Endothelial cell of umbilical vein (primary cell): ENCODE data around the gene PROC. TPM values are rescaled to one million over a fixed set of nuclear protein-coding genes. Genes with fewer than 3 reads are reported as not detected.

Experiments
- Bru-seq: library from RNA; stranded (reverse); fragments of 400-500 nt; gene quantifications from one replicate; lab custom pipeline; 2021; lab: Mats Ljungman, UMichigan
- BruChase-seq, 2 experiments: library from RNA; stranded (reverse); fragments of 400-500 nt; gene quantifications; one replicate each; lab custom pipeline; 2021; lab: Mats Ljungman, UMichigan
- BruUV-seq: library from RNA; stranded (reverse); fragments of 400-500 nt; replicated peaks from 2 replicates; lab custom pipeline; 2021; lab: Mats Ljungman, UMichigan
- CTCF ChIA-PET: fragments of 300-600, 350-600 bp; sonication (Branson Sonifier 250); formaldehyde crosslinking; loops from one replicate; lab custom pipeline; 2021; ENCODE audit warnings: antibody characterized with exemption, inconsistent platforms; lab: Charles Lee
- POLR2A ChIA-PET: fragments of 300-600, 350-600 bp; sonication (Branson Sonifier 250); formaldehyde crosslinking; loops from one replicate; lab custom pipeline; 2021; ENCODE audit warnings: antibody characterized with exemption, inconsistent platforms; lab: Charles Lee
- DNase-seq: peaks from one replicate; pipeline ENCODE4 v3.0.0-alpha.2; 2011; ENCODE audit warnings: low read depth, low spot score
- FAIRE-seq: peaks from 2 replicates; lab custom pipeline; 2011; peaks lifted over from hg19 to GRCh38; lab: Jason Lieb, UNC
- H2AFZ ChIP-seq: 2 replicates; pipeline ENCODE4 v1.6.0; 2012; ENCODE audit warnings: low read depth, low read length, control low read depth, inconsistent platforms
- H3K27ac ChIP-seq: 2 replicates; pipeline ENCODE4 v1.5.1; 2011; ENCODE audit warnings: low read depth, mild to moderate bottlenecking, control low read depth, low read length, moderate library complexity; ENCODE audit not compliant: insufficient read depth
- H3K27me3 ChIP-seq, 2 experiments: 2 replicates each; pipeline versions ENCODE4 v1.6.0 to v1.6.1; 2011; ENCODE audit warnings: low read length in 2 of 2, mixed read lengths in 1 of 2; ENCODE audit not compliant: control insufficient read depth in 2 of 2, insufficient read depth in 2 of 2
- H3K36me3 ChIP-seq, 2 experiments: 2 replicates in 1 of 2; 3 replicates in 1 of 2; pipeline ENCODE4 v1.5.1; 2011; ENCODE audit warnings: low read length in 2 of 2, mild to moderate bottlenecking in 1 of 2, moderate library complexity in 1 of 2; ENCODE audit not compliant: control insufficient read depth in 2 of 2, insufficient read depth in 2 of 2; ENCODE audit errors: extremely low read depth in 1 of 2
- H3K4me1 ChIP-seq: 3 replicates; pipeline ENCODE4 v1.5.1; 2011; ENCODE audit warnings: mild to moderate bottlenecking, low read length; ENCODE audit not compliant: control insufficient read depth, insufficient read depth; ENCODE audit errors: extremely low read depth
- H3K4me2 ChIP-seq: 2 replicates; pipeline ENCODE4 v1.6.1; 2011; ENCODE audit warnings: low read length, control low read depth, mixed read lengths; ENCODE audit not compliant: insufficient read depth
- H3K4me3 ChIP-seq, 3 experiments: fragments of 200-600 bp in 1 of 3; sonication (generic), shearing (Covaris generic) in 1 of 3; replicated peaks in 1 of 3; 2 replicates each; pipeline ENCODE4 v1.5.1; 2011 to 2016; ENCODE audit warnings: control low read depth in 3 of 3, low read length in 3 of 3, mild to moderate bottlenecking in 2 of 3, inconsistent platforms in 1 of 3, low read depth in 1 of 3, moderate library complexity in 1 of 3; ENCODE audit not compliant: insufficient read depth in 1 of 3
- H3K79me2 ChIP-seq: 2 replicates; pipeline ENCODE4 v1.6.0; 2012; ENCODE audit warnings: low read length, inconsistent platforms; ENCODE audit not compliant: control insufficient read depth, insufficient read depth
- H3K9ac ChIP-seq: replicated peaks from 2 replicates; pipeline ENCODE3; 2011; ENCODE audit warnings: low read length, control low read depth; ENCODE audit not compliant: insufficient read depth; ENCODE audit errors: extremely low read depth
- H3K9me1 ChIP-seq: replicated peaks from 3 replicates; pipeline ENCODE4 v1.6.0; 2011; ENCODE audit warnings: mild to moderate bottlenecking, low read length; ENCODE audit not compliant: control insufficient read depth, insufficient read depth; ENCODE audit errors: extremely low read depth
- H3K9me3 ChIP-seq: replicated peaks from 2 replicates; pipeline ENCODE4 v1.5.1; 2012; ENCODE audit warnings: low read length, inconsistent platforms; ENCODE audit not compliant: control insufficient read depth, insufficient read depth
- H4K20me1 ChIP-seq: replicated peaks from 2 replicates; pipeline ENCODE3; 2011; ENCODE audit warnings: mild to moderate bottlenecking, low read length; ENCODE audit not compliant: control insufficient read depth, insufficient read depth; ENCODE audit errors: extremely low read depth
- EZH2 ChIP-seq: IDR thresholded peaks from 2 replicates; pipeline ENCODE4 v1.6.1; 2012; ENCODE audit warnings: borderline replicate concordance, low read depth, mild to moderate bottlenecking, moderate library complexity, low read length, inconsistent platforms; ENCODE audit not compliant: severe bottlenecking
- FOS ChIP-seq: IDR thresholded peaks from 2 replicates; pipeline ENCODE4 v1.6.1; 2011; ENCODE audit warnings: mild to moderate bottlenecking, low read length, moderate library complexity, borderline replicate concordance; ENCODE audit not compliant: insufficient read depth
- GATA2 ChIP-seq: IDR thresholded peaks from 2 replicates; pipeline ENCODE4 v1.7.0; 2011; ENCODE audit warnings: low read depth, mild to moderate bottlenecking, moderate library complexity, mixed read lengths, low read length; ENCODE audit not compliant: insufficient read length, insufficient read depth
- JUN ChIP-seq: IDR thresholded peaks from 2 replicates; pipeline ENCODE4 v1.6.1; 2011; ENCODE audit warnings: borderline replicate concordance, low read depth; ENCODE audit not compliant: insufficient read length, insufficient read depth
- MYC ChIP-seq: IDR thresholded peaks from one replicate; pipeline ENCODE4 v1.6.1; 2011; ENCODE audit warnings: mild to moderate bottlenecking, low read depth, low read length
- POLR2A ChIP-seq: IDR thresholded peaks from 2 replicates; pipeline ENCODE4 v1.6.1; 2012; ENCODE audit warnings: low read depth, mild to moderate bottlenecking, control low read depth, low read length
- POLR2AphosphoS5 ChIP-seq: IDR thresholded peaks from 2 replicates; pipeline ENCODE4 v1.6.1; 2012; ENCODE audit warnings: low read depth, mild to moderate bottlenecking, control low read depth, low read length, moderate library complexity; ENCODE audit not compliant: insufficient read depth
- dilution Hi-C: fragments of 300-500 bp; cut with MboI; formaldehyde crosslinking; loops from one replicate; pipeline ENCODE4 v1.15.0; 2019; ENCODE audit warnings: low sequenced_read_pairs; ENCODE audit not compliant: extremely low pct_ligation_motif_present
- intact Hi-C: fragments of 100-400 bp; cut with micrococcal nuclease; formaldehyde crosslinking; loops from one replicate; pipeline ENCODE4 v1.10.0; 2022
- long read RNA-seq: library from polyadenylated mRNA; stranded (forward); transcript quantifications from one replicate; pipeline ENCODE4 v2.0.0, GENCODE V29; 2021
- polyA minus RNA-seq, 3 experiments: library from RNA; depleted of rRNA, polyadenylated mRNA; stranded (reverse); fragments of >200 nt; gene quantifications; 1 replicate in 1 of 3; 2 replicates in 2 of 3; pipeline ENCODE4 v1.2.3, GENCODE V29; 2011
- polyA plus RNA-seq, 4 experiments: library from polyadenylated mRNA; depleted of rRNA in 3 of 4; stranded (reverse) in 3 of 4; unstranded in 1 of 4; fragments of >200 nt; gene quantifications; 2 replicates each; pipeline versions ENCODE4 v1.2.1 to v1.2.3, GENCODE V29; 2011 to 2012; ENCODE audit warnings: missing spikeins in 1 of 4
- total RNA-seq: library from RNA; stranded (reverse); gene quantifications from 2 replicates; pipeline ENCODE4 v1.2.3, GENCODE V29; 2021
- TF ChIP-seq, protein P1 (sequence below): IDR thresholded peaks from 2 replicates; pipeline ENCODE4 v1.6.1; 2011; ENCODE audit not compliant: insufficient read depth, insufficient read length
- TF ChIP-seq, protein P2 (sequence below), 2 donors: IDR thresholded peaks; 1 replicate in 1 of 2; 2 replicates in 1 of 2; pipeline ENCODE4 v1.5.1; 2011; ENCODE audit warnings: low read length in 2 of 2, mild to moderate bottlenecking in 2 of 2, moderate library complexity in 2 of 2, control low read depth in 1 of 2, inconsistent platforms in 1 of 2, low read depth in 1 of 2; ENCODE audit not compliant: insufficient read depth in 1 of 2; ENCODE audit errors: extremely low read depth in 1 of 2

Gene PROC
- not detected in 2 replicates for total RNA-seq
- 0.06 TPM in 1 of 2 replicates, not detected in the other for polyA plus RNA-seq
- polyA plus RNA-seq (2011; cell fraction: cytosol; rRNA removed), result not detected in 2 replicates
- polyA plus RNA-seq (2011; cell fraction: nucleus; rRNA removed), result 0.18 TPM in 1 of 2 replicates, not detected in the other
- polyA plus RNA-seq (2012), result 0.13 TPM in 1 of 2 replicates, not detected in the other
- polyA minus RNA-seq, result not detected in 2 replicates
- polyA minus RNA-seq (2011; cell fraction: cytosol; rRNA and poly(A)+ RNA removed), result not detected
- not detected in 2 replicates for polyA minus RNA-seq (2011; cell fraction: nucleus; rRNA and poly(A)+ RNA removed)
- Bru-seq, nascent RNA, result not detected
- not detected for BruChase-seq, experiment 1, labeled RNA remaining after a 6-hour chase
- not detected for BruChase-seq, experiment 2, labeled RNA remaining after a 2-hour chase
- long read RNA-seq, result 0 reads

DNA sequence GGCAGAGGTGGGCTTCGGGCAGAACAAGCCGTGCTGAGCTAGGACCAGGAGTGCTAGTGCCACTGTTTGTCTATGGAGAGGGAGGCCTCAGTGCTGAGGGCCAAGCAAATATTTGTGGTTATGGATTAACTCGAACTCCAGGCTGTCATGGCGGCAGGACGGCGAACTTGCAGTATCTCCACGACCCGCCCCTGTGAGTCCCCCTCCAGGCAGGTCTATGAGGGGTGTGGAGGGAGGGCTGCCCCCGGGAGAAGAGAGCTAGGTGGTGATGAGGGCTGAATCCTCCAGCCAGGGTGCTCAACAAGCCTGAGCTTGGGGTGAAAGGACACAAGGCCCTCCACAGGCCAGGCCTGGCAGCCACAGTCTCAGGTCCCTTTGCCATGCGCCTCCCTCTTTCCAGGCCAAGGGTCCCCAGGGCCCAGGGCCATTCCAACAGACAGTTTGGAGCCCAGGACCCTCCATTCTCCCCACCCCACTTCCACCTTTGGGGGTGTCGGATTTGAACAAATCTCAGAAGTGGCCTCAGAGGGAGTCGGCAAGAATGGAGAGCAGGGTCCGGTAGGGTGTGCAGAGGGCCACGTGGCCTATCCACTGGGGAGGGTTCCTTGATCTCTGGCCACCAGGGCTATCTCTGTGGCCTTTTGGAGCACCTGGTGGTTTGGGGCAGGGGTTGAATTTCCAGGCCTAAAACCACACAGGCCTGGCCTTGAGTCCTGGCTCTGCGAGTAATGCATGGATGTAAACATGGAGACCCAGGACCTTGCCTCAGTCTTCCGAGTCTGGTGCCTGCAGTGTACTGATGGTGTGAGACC is at the start of gene PROC:
TSS of gene PROC (plus strand) at position 128 of the 812 bp plus-strand sequence. CDS start 1,516 bp downstream, outside the sequence.
- Histone ChIP-seq H3K9ac (no peak within 1 kb of the TSS), H3K4me2 (no peak within 1 kb of the TSS), H3K79me2 (no peaks in the 10 kb centered on the region), H4K20me1 (no peaks in the 10 kb centered on the region), H3K9me1 (no peaks in the 10 kb centered on the region), H3K27ac (no peak within 1 kb of the TSS), H3K4me3 (no peak within 1 kb of the TSS), H3K27me3 (peaks cover 12 to 19% of the 10 kb centered on the region in 2 experiments), H3K4me1 (peaks cover 18% of the 10 kb centered on the region), H3K36me3 (no peaks in the 10 kb centered on the region), H3K9me3 (no peaks in the 10 kb centered on the region), H2AFZ (no peak within 1 kb of the TSS)
- ChIA-PET POLR2A (no interaction called here), CTCF (interaction anchor here (1.1 to 1.3 kb wide), 2 partner anchors 7 to 35 kb away, joined by 3 read pairs; no protein-coding TSS in a partner anchor)
- no peak for TF ChIP-seq GATA2
- no peak for TF ChIP-seq EZH2
- FAIRE-seq (no peak), DNase-seq (no peak)
- dilution Hi-C loops, result no loop called here
- intact Hi-C loops, result loop anchor here (5.0 kb wide), 1 partner anchor 81 kb away; no protein-coding TSS in a partner anchor
- no TSS peak for BruUV-seq

DNA sequence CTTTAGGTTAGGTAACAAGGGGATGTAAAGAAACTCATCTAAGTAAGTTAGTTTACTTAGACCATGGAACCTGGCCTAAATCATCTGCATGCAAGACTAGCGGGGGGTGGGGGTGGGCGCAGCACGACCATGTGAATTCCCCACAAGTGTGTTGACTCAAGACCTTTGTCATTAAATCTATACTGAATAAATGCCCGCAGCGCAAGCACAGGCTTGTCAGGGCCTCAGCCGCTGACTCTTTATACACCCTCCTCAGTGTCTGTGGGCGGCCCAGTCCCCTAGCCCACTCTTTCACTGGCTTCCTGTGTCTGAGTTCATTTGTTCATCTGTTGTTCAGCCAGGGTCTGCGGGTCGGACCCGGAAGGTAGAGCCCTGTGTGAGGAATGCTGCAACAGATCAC is 48.2 kb upstream of the PROC start:
- H3K27me3 ChIP-seq, result no peaks in the 10 kb centered on the region
- no peak for DNase-seq
- intact Hi-C loops, result no loop called here
- H4K20me1 ChIP-seq, result peaks cover 5% of the 10 kb centered on the region
- no peak for FAIRE-seq
- H2AFZ ChIP-seq, result no peak overlapping the region
- dilution Hi-C loops, result no loop called here
- CTCF ChIA-PET, result no interaction called here
- peaks cover 51% of the 10 kb centered on the region for H3K79me2 ChIP-seq
- H3K9ac ChIP-seq, result no peak overlapping the region
- H3K9me1 ChIP-seq, result peaks cover 6% of the 10 kb centered on the region
- no peak overlapping the region for H3K27ac ChIP-seq
- H3K4me1 ChIP-seq, result no peaks in the 10 kb centered on the region
- no peak for TF ChIP-seq EZH2
- no peak for TF ChIP-seq FOS
- TF ChIP-seq, protein P1, sequence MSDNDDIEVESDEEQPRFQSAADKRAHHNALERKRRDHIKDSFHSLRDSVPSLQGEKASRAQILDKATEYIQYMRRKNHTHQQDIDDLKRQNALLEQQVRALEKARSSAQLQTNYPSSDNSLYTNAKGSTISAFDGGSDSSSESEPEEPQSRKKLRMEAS, result no peak
- TF ChIP-seq GATA2, result no peak
- TF ChIP-seq, protein P2, sequence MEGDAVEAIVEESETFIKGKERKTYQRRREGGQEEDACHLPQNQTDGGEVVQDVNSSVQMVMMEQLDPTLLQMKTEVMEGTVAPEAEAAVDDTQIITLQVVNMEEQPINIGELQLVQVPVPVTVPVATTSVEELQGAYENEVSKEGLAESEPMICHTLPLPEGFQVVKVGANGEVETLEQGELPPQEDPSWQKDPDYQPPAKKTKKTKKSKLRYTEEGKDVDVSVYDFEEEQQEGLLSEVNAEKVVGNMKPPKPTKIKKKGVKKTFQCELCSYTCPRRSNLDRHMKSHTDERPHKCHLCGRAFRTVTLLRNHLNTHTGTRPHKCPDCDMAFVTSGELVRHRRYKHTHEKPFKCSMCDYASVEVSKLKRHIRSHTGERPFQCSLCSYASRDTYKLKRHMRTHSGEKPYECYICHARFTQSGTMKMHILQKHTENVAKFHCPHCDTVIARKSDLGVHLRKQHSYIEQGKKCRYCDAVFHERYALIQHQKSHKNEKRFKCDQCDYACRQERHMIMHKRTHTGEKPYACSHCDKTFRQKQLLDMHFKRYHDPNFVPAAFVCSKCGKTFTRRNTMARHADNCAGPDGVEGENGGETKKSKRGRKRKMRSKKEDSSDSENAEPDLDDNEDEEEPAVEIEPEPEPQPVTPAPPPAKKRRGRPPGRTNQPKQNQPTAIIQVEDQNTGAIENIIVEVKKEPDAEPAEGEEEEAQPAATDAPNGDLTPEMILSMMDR (IDR thresholded peaks at IDR 0.05; ENCODE audit: extremely low read depth in 1 of 2, insufficient read depth in 1 of 2, low read depth in 1 of 2, low read length in 2 of 2), result no peak
- TF ChIP-seq JUN, result no peak
- no peak for TF ChIP-seq POLR2A
- no peak for TF ChIP-seq POLR2AphosphoS5
- TF ChIP-seq MYC, result no peak
- H3K9me3 ChIP-seq, result no peaks in the 10 kb centered on the region
- POLR2A ChIA-PET, result no interaction called here
- no peak overlapping the region for H3K4me3 ChIP-seq
- H3K36me3 ChIP-seq, result no peaks in the 10 kb centered on the region
- no TSS peak for BruUV-seq
- no peak overlapping the region for H3K4me2 ChIP-seq
